ENCODE data around the gene ZNF628.
"Not testable (repeated sequence)": the region's sequence is repeated elsewhere in the genome, so short reads cannot be mapped to it uniquely, and the experiment has no call there.

The ZNF628 gene

GRCh38 chr19:55484593-55485438, 8.4 kb downstream of the ZNF628 start, which contains the start of gene NAT14:
Gene NAT14, plus strand, starts transcription at chr19:55485188. Its CDS starts 521 bp downstream, at chr19:55485709.
- peak; percentile 43 for DNase-seq

- DNase-seq, result no peak
Measured at GRCh38 chr19:55485439-55486011, 9.1 kb downstream of the ZNF628 start.

GRCh38 chr19:55486043-55486970, 9.9 kb downstream of the ZNF628 start:
- no peak for DNase-seq

- no peak for DNase-seq
Measured at GRCh38 chr19:55486971-55487923, 10.8 kb downstream of the ZNF628 start.

- no peak for DNase-seq
Measured at GRCh38 chr19:55487924-55488687, 11.7 kb downstream of the ZNF628 start, which contains the start of gene SSC5D. Gene SSC5D, plus strand, starts transcription at chr19:55488436. Its CDS starts 154 bp downstream, at chr19:55488590.

- no peak for DNase-seq
Measured at GRCh38 chr19:55488986-55489710, 12.7 kb downstream of the ZNF628 start.

GRCh38 chr19:55489711-55490477, 13.5 kb downstream of the ZNF628 start:
- no peak for DNase-seq

GRCh38 chr19:55490478-55491432, 14.3 kb downstream of the ZNF628 start:
- no peak for DNase-seq

GRCh38 chr19:55491546-55492360, 15.3 kb downstream of the ZNF628 start:
- DNase-seq, result no peak

- no peak for DNase-seq
Measured at GRCh38 chr19:55492362-55492944, 16.0 kb downstream of the ZNF628 start.

- DNase-seq, result no peak
Measured at GRCh38 chr19:55493052-55493644, 16.7 kb downstream of the ZNF628 start.

- no peak for DNase-seq
Measured at GRCh38 chr19:55493645-55494171, 17.3 kb downstream of the ZNF628 start.

GRCh38 chr19:55494172-55494761, 17.9 kb downstream of the ZNF628 start:
- DNase-seq, result no peak

- DNase-seq, result no peak
Measured at GRCh38 chr19:55495646-55496349, 19.4 kb downstream of the ZNF628 start.

- not testable (repeated sequence) for DNase-seq
Measured at GRCh38 chr19:55496820-55497219, 20.4 kb downstream of the ZNF628 start.

All from activated effector memory CD4-positive, alpha-beta T cell treated with Interleukin-2 at 50 U/mL for 16 hours (primary cell).